Measurements from ENCODE around the gene TFAP2B. TPM values are rescaled to one million over a fixed set of nuclear protein-coding genes. Genes with fewer than 3 reads are reported as not detected.
A peak's percentile ranks its signal among the peaks of the same experiment; 100 is the strongest.

Gene TFAP2B
- total RNA-seq, 6 experiments from 2014 or later: not detected

DNA sequence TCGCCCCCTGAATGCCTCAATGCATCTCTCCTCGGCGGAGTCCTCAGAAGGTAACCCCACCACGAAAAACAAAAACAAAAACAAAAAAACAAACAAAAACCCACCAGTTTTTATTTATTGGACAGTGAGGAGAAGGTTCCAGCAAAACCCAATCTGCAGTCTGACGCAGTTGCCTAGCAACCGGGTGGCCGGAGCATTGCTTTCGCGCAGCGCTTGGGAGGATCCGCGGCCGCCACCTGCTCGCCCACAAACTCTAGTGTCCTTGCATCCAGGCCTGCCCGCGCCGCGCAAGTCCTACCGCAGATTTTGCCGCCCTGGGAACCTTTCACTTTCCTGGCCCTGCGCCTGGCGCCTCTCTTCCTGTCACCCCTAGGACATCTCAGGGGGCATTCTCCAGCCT is 17.6 kb downstream of the TFAP2B start:
- no peak for TF ChIP-seq POLR2A (IDR thresholded peaks at IDR 0.05)
- Histone ChIP-seq H3K36me3 (no peaks in the 10 kb centered on the region), H3K9me3 (no peaks in the 10 kb centered on the region), H3K27me3 (peaks cover 0 to 31% of the 10 kb centered on the region in 2 donors), H3K27ac (no peak overlapping the region), H3K4me3 (no peak overlapping the region), H3K4me1 (peaks cover 0 to 6% (median 0%) of the 10 kb centered on the region in 4 donors)
- intact Hi-C loops (cut with DNase I): no loop called here
- WGBS (ENCODE audit: insufficient coverage, low coverage, low lambda C conversion rate, missing lambda C conversion rate): 4% methylated on average over 16 of the region's 22 CpGs
- no peak for ATAC-seq
- DNase-seq: no peak

DNA sequence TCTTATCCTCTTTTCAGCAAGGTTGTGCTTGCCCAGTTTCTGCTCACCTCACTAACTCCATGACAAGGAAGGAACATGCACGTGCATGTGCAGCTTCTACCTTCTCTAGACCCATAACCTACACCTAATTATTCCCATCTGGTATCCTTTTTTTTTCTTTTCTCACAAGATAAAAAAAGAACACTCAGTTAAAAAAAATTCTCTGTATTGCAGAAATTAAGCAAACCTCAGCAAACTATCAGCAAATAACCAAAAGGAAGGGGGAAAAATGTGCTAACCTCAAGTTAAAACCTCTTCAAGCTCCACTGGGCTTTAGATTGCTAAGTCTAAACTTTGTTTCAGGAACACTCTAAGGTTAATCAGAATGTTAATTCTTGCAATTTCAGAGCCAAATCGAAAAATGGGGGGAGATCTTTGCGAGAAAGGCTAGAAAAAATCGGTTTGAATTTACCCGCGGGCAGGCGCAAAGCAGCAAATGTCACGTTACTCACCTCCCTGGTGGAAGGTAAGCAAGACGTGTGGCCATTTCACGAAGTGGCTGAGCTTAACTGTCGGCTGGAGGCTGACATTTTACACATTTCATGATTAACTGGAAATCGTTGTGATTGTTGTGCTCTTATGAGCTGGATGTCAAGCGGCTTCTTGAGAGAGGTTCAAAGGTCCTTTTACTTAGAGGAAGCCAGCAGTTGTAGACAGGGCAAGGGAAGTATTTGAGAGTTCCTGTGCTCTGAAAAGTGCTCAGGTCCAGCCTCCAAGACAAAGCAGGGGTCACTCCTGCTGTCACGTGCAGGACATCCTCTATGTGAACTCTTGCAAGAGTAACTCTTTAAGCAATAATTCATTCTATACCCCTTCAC is 19.1 kb downstream of the TFAP2B start:
- no peak overlapping the region for H3K27ac ChIP-seq
- DNase-seq (no peak), ATAC-seq (peak in 3 of 4 donors; percentile 45 to 65 (median 62))
- H3K4me1 ChIP-seq: peaks cover 0 to 6% (median 0%) of the 10 kb centered on the region in 4 donors
- TF ChIP-seq, protein P1, sequence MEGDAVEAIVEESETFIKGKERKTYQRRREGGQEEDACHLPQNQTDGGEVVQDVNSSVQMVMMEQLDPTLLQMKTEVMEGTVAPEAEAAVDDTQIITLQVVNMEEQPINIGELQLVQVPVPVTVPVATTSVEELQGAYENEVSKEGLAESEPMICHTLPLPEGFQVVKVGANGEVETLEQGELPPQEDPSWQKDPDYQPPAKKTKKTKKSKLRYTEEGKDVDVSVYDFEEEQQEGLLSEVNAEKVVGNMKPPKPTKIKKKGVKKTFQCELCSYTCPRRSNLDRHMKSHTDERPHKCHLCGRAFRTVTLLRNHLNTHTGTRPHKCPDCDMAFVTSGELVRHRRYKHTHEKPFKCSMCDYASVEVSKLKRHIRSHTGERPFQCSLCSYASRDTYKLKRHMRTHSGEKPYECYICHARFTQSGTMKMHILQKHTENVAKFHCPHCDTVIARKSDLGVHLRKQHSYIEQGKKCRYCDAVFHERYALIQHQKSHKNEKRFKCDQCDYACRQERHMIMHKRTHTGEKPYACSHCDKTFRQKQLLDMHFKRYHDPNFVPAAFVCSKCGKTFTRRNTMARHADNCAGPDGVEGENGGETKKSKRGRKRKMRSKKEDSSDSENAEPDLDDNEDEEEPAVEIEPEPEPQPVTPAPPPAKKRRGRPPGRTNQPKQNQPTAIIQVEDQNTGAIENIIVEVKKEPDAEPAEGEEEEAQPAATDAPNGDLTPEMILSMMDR (IDR thresholded peaks at IDR 0.05): no peak
- TF ChIP-seq POLR2A (IDR thresholded peaks at IDR 0.05): no peak
- 6% methylated on average over 12 of the region's 14 CpGs for WGBS (ENCODE audit: insufficient coverage, low coverage, low lambda C conversion rate, missing lambda C conversion rate)
- no peaks in the 10 kb centered on the region for H3K9me3 ChIP-seq
- peaks cover 0 to 41% of the 10 kb centered on the region in 2 donors for H3K27me3 ChIP-seq
- no peaks in the 10 kb centered on the region for H3K36me3 ChIP-seq
- H3K4me3 ChIP-seq: no peak overlapping the region
- intact Hi-C loops (cut with DNase I): no loop called here

- no peak for TF ChIP-seq POLR2A (IDR thresholded peaks at IDR 0.05)
- Histone ChIP-seq H3K27me3 (peaks cover 0 to 60% of the 10 kb centered on the region in 2 donors), H3K4me3 (no peak overlapping the region), H3K4me1 (peaks cover 0 to 6% (median 0%) of the 10 kb centered on the region in 4 donors), H3K36me3 (no peaks in the 10 kb centered on the region), H3K9me3 (no peaks in the 10 kb centered on the region), H3K27ac (no peak overlapping the region)
- no peak for ATAC-seq
- no peak for DNase-seq
- intact Hi-C loops (cut with DNase I): no loop called here
- WGBS (ENCODE audit: insufficient coverage, low coverage, low lambda C conversion rate, missing lambda C conversion rate): 16% methylated on average over 13 of the region's 15 CpGs
Measured at GRCh38 chr6:50840112-50840810, 21.6 kb downstream of the TFAP2B start.

DNA sequence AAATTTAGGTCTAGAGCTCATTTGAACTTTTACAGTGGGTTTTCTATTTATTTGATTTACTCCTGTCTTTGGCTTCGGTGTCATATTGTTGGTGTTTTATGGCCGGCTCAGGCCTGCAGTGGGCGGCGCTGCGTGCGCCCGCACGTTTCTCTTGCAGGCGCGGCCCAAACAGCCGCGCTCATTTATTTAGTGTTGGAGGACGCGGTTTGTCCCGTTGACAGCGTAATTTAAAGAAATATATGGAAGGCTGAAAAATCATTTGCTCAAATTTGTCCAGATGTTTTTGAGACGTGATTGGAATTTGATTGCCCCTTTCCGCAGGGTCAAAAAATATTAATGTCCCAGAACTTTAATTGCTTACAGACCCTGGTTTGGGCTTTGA is 22.1 kb downstream of the TFAP2B start:
- intact Hi-C loops (cut with DNase I): no loop called here
- no peaks in the 10 kb centered on the region for H3K36me3 ChIP-seq
- TF ChIP-seq, protein P1 (IDR thresholded peaks at IDR 0.05): no peak
- no peak for TF ChIP-seq POLR2A (IDR thresholded peaks at IDR 0.05)
- H3K9me3 ChIP-seq: no peaks in the 10 kb centered on the region
- ATAC-seq (no peak), DNase-seq (no peak)
- WGBS (ENCODE audit: insufficient coverage, low coverage, low lambda C conversion rate, missing lambda C conversion rate): 12% methylated on average over 18 of the region's 18 CpGs
- no peak overlapping the region for H3K27ac ChIP-seq
- H3K27me3 ChIP-seq: peaks cover 0 to 59% of the 10 kb centered on the region in 2 donors
- no peak overlapping the region for H3K4me3 ChIP-seq
- peaks cover 0 to 6% (median 0%) of the 10 kb centered on the region in 4 donors for H3K4me1 ChIP-seq

DNA sequence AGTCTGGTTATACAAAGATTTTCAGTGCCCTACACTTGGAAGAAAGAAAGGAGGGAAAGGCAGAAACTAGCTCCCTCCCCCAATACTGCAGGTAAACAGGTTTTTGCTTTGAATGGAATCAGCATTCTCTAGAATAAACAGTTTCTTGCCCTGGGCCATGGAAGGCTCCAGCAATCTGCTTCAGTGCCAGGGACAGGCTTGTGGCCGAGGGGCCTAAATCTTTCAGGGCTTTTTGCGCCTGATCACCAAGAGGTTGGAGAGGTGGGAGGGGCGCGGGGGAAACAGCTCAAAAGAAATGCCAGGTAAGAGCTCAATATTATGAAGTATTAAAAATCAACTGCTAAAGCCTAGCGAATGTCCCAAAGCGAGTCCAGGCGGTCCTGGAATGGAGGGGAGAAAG is 23.8 kb downstream of the TFAP2B start:
- ATAC-seq: no peak
- H3K4me1 ChIP-seq: peaks cover 0 to 6% (median 0%) of the 10 kb centered on the region in 4 donors
- H3K27me3 ChIP-seq: peaks cover 0 to 50% of the 10 kb centered on the region in 2 donors
- intact Hi-C loops (cut with DNase I): no loop called here
- H3K36me3 ChIP-seq: no peaks in the 10 kb centered on the region
- no peaks in the 10 kb centered on the region for H3K9me3 ChIP-seq
- TF ChIP-seq POLR2A (IDR thresholded peaks at IDR 0.05): no peak
- TF ChIP-seq, protein P1 (IDR thresholded peaks at IDR 0.05): no peak
- no peak overlapping the region for H3K4me3 ChIP-seq
- no peak overlapping the region for H3K27ac ChIP-seq
- DNase-seq: no peak
- WGBS (ENCODE audit: insufficient coverage, low coverage, low lambda C conversion rate, missing lambda C conversion rate): 12% methylated on average over 7 of the region's 7 CpGs

Measured in right lobe of liver (tissue), 6 donors.